NCI-H187 treated with DMSO at 0.1 percent for 48 hours (cell line): ENCODE data around the gene NSD1.
"Not testable (repeated sequence)": the region's sequence is repeated elsewhere in the genome, so short reads cannot be mapped to it uniquely, and the experiment has no call there.

Experiments
- DNase-seq: peaks from one replicate; lab custom pipeline; 2025; lab: John Stamatoyannopoulos, UW

Gene NSD1

DNA sequence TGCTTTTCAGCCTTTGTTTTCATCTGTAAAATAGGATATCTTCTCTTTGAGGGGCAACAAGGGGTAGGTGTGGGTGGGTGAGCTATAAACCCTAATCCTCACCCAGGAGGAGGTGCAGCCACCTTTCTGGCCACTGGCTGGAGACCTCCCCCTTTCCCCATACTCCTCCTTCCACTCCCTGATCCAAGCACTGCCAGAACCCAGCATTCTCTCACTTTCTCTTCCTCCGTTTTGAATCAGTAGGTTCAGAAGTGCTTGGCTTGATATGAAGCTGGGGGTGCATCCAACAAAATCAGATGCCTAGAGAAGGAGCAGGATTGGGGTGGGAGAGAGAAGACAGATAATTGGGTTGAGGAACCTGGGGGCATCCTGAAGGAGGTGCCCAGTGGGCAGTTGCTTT is 6.8 kb upstream of the NSD1 start:
- no peak for DNase-seq

DNA sequence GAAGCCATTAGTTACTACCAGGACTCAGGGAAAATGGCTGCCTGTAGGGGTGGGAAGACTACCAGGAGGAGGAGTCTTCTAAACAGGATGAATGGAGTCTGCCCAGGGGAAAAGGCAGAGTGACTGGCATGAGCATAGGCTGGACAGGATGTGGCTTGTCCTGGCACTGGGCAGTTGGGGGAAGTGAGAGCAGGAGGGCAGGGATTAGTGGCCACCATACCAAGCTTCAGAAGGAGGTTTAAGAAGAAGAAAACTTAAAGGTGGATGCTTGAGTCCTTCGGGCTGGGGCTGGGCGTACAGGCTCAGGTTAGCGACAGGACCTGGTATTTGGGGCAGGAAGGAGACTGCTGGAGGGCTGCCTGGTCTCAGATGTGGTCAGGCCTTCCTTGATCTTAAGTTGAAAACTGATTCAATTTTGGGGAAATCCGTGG is 5.0 kb upstream of the NSD1 start:
- DNase-seq: no peak

DNA sequence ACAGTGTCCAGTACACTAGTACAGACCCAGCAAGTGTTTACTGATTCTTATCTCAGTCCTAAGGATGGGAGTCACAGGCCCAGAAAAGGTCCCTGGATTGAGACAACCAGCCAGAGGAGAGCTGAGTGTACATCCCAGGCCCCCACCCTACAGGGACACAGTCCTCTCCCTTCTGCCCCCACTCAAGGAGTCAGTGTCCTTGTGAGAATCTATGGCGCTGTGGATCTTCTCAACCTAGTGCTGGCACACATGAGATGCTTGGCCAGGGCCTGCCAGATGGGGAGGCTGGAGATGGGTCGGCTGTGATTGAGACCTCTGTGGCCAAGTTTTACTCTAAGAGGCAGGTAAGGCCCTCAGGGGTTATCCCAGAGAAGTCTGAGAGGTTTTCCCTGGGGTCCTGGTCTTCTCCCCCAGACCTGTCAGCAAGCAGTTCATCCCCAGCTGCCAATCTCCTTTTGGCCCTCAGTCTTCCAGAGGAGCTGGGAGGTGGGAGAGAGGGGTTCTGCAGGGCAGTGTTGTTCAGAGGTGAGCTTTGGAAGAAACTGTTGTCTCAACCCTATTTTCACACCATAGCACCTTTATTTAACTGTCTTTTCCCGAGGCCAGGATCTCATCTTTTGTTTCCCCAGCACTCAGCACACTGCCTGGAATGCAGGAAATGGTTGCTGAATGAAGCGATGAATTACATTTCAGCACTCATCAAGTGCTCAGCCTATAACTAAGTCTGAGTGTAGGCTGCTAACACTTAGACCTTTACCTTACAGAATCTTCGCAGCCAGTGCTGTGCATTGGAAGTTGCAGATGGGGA is 3.2 kb upstream of the NSD1 start:
- no peak for DNase-seq

DNA sequence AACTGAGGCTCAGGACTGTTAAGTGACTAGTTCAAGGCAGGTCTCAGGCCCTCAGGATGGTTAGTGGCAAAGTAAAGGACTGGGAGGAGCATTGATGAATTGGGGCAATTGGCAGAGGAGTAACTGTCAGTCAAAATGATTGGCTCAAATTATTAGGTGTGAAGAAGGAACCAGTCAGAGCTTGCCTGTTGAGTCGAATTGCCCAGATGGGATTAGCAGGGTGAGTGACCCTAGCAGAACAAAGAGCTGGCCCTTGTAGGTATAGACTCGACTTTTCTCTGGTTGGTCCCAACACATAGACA is 2.6 kb upstream of the NSD1 start:
- DNase-seq: no peak

DNA sequence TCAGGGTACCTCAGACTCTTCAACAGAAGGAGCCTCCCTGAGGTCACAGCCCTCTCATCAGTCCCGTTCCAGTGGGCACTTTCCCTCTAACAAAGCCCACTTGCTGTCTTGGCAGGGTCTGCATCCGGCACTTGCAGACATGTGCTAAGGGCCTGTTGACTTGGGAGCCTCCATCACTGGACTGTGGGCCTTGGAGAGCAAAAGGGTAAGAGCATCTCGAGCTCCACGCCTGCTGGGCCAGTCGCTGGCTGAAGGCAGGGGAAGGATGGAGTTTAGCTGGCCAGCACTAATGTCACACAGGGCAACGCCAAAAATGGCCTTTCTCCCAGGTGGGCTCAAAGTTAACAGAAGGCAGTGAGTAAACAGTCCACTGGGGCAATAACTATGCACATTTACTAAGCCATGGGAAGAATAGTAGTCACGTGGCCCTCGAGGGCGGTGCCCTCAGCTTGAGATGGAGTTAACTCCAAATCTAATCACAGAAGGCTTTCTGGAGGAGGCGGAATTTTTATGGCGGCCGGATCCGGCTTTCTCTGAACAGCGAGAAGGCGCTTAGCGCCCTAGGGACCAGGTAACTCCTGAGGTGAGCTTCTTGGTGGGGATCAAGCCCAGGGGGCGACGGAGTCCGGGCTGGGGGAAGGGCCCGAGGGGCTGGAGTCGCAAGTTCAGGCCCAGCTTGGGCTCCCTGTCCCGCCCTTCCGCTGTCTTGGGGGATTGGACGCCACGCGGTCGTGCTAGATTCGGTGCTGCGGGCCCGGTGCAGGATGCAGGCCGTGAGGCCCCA is 2.0 kb upstream of the NSD1 start:
- no peak for DNase-seq

DNA sequence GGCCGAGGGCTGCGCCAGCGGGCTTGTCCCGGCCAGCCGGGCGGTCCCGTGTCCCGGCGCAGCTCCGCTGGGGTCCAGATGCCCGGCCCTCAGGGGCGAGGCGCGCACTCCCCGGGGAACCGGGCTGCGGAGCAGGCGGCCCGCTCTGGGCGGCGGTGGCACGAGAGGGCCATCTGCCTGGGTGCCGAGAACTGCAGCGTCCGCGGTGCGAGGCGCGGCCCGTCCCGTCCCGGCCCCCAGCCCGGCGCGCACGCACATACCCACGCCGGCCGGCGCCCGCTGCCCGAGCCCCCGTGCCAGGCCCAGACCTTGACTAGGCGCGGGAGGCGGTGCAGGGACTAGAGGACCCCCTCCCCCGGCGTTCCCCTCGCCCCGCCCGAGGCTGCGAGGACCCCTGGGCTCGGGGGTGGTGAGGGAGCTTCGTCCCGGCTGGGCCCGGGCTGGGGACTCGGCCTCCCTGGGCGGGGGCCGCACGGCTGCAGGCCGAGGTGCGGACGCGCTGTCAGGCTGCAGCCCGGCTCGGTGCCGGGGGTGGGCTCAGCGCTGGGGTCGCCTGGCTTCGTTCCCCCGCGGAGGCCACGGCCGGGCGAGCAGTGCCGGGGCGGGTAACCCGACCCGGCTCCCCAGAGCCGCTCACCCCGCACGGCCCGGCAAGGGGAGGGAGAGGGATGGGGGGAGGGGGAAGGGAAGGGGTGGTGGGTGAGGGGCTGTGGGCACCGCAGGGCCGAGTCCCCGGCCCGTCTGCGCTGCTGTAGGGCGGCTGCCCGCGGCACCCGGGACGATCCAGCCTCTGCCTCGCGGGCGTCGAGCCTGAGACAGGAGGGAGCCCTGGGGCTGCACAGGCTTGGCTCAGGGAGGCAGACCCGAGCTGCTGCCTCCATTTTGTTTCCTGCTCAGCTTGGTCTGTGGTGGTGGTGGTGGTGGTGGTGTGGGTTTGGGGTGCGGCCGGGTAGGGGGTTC is 1.2 kb upstream of the NSD1 start:
- no peak for DNase-seq

DNA sequence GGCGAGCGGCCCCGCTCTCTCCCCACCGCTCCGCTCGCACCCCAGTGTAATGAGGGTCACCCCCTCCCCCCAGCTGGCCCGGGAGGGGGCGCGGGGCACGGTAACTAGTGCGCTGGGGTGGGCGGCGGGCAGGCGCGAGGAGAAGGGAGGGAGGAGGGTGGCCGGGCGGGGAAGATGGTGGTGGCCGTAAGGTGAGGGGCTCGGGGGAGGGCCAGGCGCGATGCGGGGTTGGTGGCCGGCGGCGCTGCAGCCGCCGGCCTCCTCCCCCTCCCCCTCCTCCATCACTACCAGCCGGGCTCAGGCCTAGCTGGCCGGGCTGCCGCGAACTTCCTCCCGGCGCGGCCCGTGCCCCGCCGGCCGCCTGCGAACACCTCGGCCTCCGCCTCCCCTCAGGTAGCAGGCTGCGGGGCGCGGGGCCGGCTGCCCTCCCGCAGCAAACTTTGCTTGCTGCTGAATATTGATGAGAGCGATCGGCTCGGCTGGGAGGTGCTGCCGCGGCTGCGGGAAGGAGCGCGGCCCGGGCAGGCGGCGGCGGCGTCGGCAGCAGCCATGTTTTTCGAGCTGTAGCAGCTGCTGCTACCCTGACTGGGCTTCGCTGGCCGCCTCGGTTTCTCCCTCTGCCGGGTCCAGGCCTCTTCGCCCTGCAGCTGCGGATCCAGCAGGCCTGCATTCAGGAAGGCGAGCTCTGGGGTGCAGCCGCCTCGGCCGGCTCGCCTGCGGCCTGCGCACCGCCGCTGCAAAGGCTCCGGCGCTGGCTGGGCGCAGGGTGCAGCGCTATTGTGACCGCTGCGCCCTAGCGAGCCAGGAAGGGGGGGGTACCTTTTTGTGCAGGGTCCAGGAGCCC is 502 bp downstream of the NSD1 start:
- no peak for DNase-seq

DNA sequence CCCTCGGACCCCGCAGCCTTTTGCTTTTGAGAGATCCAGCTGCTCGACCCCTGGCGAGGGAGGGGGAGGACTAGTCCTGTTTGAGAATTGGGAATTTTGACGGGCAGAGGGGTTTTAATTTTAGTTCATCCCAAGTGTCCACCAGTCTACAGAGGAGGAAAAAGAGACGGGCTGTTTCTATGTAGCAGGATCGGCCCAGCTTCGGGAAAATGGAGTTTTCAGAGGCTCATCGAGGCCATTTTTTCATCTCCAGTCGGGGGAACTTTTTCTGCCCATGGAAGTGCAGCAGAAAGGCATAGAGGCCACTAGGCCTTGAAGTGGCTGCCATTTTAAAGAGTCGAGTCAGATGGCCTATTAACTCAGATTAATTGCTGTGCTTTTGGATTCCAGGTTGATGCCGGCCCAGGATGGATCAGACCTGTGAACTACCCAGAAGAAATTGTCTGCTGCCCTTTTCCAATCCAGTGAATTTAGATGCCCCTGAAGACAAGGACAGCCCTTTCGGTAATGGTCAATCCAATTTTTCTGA is 1.2 kb downstream of the NSD1 start:
- DNase-seq: no peak

DNA sequence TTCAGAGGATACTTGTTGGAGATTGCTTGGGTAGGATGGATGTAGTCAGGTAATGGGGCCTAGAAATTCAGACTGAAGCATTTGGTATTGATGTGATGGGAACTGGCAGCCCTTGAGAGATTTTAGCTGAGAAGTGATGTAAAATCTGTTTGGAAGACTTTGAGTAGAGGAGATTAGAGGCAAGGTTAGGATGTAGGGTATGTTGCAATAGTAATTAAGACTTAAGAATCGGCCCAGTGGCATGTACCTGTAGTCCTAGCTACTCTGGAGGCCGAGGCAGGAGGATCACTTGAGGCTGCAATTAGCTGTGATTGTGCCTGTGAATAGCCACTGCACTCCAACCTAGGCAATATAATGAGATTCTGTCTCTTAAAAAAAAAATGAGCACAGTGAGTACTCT is 6.7 kb downstream of the NSD1 start:
- DNase-seq: no peak

DNA sequence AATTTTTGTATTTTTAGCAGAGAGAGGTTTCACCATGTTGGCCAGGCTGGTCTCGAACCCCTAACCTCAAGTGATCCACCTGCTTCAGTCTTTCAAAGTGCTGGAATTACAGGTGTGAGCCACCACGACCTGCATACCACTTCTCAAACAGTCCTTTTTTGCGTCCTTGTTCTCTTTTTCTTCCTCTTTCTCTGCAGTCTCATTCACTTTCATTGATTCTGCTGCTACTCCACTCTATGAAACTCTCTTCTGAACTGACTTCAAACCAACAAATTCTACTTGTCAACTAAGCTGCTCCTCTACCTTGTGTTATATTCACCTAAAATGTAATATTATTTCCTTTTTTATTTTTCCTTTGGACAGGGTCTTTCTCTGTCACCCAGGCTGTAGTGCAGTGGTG is 7.9 kb downstream of the NSD1 start:
- DNase-seq: no peak

DNA sequence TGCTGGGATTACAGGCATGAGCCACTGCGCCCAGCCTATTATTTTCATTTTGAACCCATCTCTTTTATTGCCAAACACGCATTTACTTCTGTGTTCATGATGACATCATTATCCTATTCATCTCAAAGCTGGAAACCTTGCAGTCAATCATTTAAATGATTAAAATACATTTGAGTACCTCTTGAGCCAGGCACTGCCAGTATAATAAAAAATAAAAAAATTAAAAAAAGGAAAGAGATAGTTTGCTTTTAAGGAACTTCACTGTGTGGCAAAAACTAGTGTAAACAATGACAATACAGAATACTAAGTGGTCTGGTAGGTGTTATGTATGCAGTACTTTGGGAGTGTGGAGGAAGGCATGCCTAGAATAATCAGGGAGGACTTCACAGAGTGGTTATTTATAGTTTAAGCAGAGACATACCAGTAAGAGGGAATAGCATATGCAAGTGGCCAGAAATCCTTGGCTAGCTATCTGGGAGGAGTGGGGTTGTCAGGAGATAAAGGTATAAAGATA is 8.6 kb downstream of the NSD1 start:
- no peak for DNase-seq

DNA sequence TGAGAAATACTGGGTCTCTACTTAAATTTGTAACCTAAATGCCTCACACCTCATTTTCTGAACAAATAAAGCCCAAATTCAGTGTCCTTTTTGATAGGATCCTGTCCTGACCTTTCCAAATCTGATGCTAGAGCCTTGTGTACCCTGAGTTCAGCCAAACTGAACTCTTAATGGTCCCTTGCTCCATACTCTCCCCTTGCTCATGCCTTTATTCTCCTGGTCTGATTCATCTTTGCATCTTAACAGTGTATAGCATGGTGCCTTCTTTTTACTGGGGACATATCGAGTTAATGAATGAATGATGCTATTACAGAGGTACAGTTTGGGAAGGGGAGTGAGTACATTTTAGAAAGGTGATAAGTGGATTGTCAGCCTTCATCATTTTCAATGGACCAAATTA is 9.2 kb downstream of the NSD1 start:
- no peak for DNase-seq

DNA sequence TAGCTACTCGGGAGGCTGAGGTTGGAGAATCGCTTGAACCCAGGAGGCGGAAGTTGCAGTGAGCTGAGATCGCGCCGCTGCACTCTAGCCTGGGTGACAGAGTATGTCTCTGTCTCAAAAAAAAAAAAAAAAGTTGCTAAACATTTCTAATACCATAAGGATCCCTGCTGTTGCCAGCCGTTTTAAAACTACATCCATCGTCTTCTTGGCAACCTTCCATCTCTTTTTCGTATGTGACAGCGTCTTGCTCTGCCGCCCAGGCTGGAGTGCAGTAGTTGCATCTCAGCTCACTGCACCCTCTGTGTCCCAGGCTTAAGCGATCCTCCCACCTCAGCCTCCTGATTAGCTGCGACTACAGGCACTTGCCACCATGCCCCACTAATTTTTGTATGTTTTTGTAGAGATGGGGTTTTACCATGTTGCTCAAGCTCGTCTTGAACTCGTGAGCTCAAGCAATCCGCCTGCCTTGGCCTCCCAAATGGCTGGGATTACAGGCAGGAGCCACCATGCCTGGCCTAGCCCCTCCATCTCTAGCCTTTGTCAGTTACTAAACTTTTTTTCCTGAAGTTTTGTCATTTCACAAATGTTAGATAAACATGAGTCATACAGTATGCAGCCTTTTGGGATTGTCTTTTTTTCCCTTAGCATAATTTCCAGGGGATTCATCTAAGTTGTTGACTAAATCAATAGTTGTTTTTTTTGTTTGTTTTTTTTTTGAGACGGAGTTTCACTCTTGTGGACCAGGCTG is 13.5 kb downstream of the NSD1 start:
- DNase-seq: no peak

DNA sequence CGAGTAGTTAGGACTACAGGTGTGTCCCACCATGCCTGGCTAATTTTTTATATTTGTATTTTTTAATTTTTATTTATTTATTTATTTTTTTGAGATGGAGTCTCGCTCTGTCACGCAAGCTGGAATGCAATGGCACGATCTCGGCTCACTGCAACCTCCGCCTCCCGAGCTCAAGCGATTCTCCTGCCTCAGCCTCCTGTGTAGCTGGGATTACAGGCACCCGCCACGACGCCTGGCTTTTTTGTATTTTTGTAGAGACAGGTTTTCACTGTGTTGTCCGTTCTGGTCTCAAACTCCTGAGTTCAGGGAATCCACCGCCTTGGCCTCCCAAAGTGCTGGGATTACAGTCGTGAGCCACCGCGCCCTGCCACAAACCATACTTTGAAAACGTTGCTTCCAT is 16.5 kb downstream of the NSD1 start:
- not testable (repeated sequence) for DNase-seq

DNA sequence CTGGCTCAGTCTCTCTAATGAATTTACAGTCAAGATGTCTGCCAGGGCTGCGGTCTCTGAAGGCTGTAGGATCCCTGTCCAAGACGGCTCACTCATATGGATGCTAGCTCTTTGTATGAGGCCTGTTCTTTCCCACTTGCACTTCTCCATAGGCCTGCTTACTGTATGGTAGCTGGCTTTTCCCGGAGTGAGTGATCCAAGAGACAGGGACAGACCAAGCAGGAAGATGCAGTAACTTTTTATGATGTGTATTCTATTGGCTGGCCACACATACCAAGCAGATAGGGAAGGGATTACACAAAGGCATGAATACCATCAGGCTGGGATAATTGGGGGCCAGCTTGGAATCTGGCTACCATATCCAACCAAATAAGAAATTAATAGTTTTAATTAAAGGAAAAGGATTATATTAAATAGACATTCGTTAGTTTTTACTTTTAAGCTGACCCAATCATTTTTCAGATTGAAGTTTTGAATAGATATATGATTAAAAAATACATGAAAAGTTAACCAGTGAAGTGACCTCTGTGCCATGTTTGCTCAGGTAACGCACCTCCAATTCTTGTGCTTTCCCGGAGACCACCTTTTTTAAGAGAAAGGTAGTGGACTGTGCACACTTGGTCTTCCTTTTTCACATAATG is 20.6 kb downstream of the NSD1 start:
- no peak for DNase-seq

DNA sequence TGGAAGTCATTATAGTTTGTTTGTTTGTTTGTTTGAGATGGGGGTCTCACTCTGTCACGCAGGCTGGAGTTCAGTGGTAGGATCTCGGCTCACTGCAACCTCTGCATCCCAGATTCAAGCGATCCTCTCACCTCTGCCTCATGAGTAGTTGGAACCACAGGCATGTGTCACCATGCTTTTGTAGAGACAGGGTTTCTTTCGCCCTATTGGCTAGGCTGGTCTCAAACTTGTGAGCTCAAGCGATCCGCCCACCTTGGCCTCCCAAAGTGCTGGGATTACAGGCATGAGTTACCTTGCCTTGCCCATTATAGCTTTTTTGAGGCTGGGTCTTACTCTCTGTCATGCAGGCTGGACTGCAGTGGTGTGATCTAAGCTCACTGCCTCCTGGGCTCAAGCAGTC is 28.8 kb downstream of the NSD1 start:
- DNase-seq: no peak

DNA sequence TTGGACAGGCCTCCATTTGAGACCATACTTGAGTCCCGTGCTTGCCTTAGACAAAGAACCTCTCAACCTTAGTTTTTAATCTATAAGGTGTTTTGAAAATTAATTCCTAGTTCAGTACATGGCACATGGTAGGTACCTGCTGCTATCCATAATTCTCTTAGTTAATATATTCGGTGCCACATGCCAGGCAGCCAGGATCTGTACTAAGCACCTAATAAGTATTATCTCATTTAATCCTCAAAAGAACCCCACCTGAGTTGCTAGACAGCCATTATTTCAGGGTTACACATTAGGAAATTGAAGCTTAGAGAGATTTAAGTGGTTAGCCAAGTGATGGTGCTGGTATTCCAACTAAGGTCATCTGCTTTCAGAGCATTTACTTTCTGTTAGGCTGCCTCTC is 29.9 kb downstream of the NSD1 start:
- no peak for DNase-seq

DNA sequence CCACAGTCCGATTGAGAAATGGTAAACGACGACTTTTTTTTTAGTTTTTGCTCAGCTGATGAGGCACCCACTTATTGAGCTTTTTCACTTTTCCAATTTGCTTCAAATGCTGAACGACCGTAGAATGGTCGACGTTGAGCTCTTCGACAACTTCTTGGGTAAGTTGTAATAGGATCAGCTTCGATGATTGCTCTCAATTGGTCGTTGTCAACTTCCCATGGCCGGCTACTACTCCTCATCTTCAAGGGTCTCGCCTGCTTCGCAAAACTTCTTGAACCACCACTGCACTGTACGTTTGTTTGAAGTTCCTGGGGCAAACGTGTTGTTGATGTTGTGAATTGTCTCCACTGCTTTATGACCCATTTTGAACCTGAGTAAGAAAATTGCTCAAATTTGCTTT is 35.7 kb downstream of the NSD1 start:
- DNase-seq: no peak

DNA sequence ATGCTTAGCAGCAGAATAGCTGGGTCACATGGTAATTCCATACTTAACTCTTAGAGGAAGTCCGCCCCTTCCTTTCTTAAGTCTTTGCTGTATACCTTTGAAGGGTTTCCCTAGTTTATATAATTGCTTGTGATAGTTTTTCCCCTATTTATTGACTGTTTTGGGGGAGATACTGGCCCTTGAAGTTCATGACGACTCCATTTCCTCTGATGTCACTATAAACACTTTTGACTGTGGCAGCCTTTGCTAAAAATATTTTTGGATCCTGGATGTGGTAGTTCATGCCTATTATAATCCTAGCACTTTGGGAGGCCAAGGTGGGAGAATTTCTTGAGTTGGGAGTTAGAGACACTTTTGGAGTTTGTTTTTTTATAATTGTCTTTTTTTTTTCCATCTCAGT is 38.4 kb downstream of the NSD1 start:
- no peak for DNase-seq

DNA sequence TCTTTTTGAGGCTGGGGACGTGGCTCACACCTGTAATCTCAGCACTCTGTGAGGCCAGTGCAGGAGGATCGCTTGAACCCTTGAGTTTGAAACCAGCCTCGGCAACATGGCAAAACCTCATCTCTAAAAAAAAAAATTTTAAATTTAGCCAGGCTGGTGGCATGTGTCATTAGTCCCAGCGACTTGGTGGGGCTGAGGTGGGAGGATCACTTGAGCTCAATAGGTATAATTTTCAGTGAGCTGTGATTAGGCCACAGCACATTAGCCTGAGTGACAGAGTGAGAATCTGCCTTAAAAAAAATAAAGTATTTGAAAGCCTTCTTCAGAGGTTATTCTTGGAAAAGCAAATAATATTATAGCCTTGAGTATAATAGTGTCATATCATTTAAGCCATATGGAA is 41.8 kb downstream of the NSD1 start:
- DNase-seq: no peak
